HG02870 (cell line): ENCODE data around the gene HSD17B3.
"Not testable (repeated sequence)": the region's sequence is repeated elsewhere in the genome, so short reads cannot be mapped to it uniquely, and the experiment has no call there.

Source experiments
- ATAC-seq: cut with Tn5 transposase; IDR thresholded peaks from one replicate; pipeline ENCODE4 v1.9.1; 2021; ENCODE audit warnings: mild to moderate bottlenecking, moderate library complexity; ENCODE audit not compliant: unreplicated experiment

The HSD17B3 gene

GRCh38 chr9:96302021-96302420 lies at the start of gene HSD17B3:
Gene HSD17B3, minus strand, starts transcription at chr9:96302176. Its CDS starts 72 bp downstream, at chr9:96302104.
- no peak for ATAC-seq

- ATAC-seq: no peak
These were observed 48.9 kb upstream of the HSD17B3 start for GRCh38 chr9:96350866-96351265.

- no peak for ATAC-seq
These were observed 46.3 kb upstream of the HSD17B3 start for GRCh38 chr9:96348261-96348660.

- ATAC-seq: no peak
These were observed 43.6 kb upstream of the HSD17B3 start for GRCh38 chr9:96345551-96345950.

- no peak for ATAC-seq
These were observed 42.6 kb upstream of the HSD17B3 start for GRCh38 chr9:96344458-96345180.

- ATAC-seq: no peak
These were observed 41.8 kb upstream of the HSD17B3 start for GRCh38 chr9:96343515-96344360.

- ATAC-seq: no peak
These were observed 40.7 kb upstream of the HSD17B3 start for GRCh38 chr9:96342571-96343245.

GRCh38 chr9:96340707-96341106 lies 38.7 kb upstream of the HSD17B3 start:
- ATAC-seq: no peak

GRCh38 chr9:96338299-96338698 lies 36.3 kb upstream of the HSD17B3 start:
- ATAC-seq: no peak

GRCh38 chr9:96333958-96334357 lies 32.0 kb upstream of the HSD17B3 start:
- no peak for ATAC-seq

GRCh38 chr9:96331236-96331947 lies 29.4 kb upstream of the HSD17B3 start:
- no peak for ATAC-seq

GRCh38 chr9:96327694-96328352 lies 25.8 kb upstream of the HSD17B3 start:
- ATAC-seq: no peak

GRCh38 chr9:96323169-96323568 lies 21.2 kb upstream of the HSD17B3 start:
- ATAC-seq: no peak

GRCh38 chr9:96322736-96323135 lies 20.8 kb upstream of the HSD17B3 start:
- not testable (repeated sequence) for ATAC-seq

GRCh38 chr9:96322210-96322609 lies 20.2 kb upstream of the HSD17B3 start:
- ATAC-seq: not testable (repeated sequence)

- ATAC-seq: no peak
These were observed 19.5 kb upstream of the HSD17B3 start for GRCh38 chr9:96321515-96321914.

- ATAC-seq: no peak
These were observed 18.8 kb upstream of the HSD17B3 start for GRCh38 chr9:96320749-96321280.

GRCh38 chr9:96318921-96319565 lies 17.1 kb upstream of the HSD17B3 start:
- no peak for ATAC-seq

- ATAC-seq: no peak
These were observed 15.5 kb upstream of the HSD17B3 start for GRCh38 chr9:96317335-96317980.
